Activated CD8-positive, alpha-beta memory T cell treated with anti-CD3 and anti-CD28 coated beads, Interleukin-2, amount 50 U/mL, for 48 hours (primary cell): Measurements from ENCODE around the gene HDAC2.

ENCODE experiments used
- DNase-seq: peaks from one replicate; pipeline ENCODE4 v3.0.0-alpha.2; 2020

HDAC2 gene

DNA sequence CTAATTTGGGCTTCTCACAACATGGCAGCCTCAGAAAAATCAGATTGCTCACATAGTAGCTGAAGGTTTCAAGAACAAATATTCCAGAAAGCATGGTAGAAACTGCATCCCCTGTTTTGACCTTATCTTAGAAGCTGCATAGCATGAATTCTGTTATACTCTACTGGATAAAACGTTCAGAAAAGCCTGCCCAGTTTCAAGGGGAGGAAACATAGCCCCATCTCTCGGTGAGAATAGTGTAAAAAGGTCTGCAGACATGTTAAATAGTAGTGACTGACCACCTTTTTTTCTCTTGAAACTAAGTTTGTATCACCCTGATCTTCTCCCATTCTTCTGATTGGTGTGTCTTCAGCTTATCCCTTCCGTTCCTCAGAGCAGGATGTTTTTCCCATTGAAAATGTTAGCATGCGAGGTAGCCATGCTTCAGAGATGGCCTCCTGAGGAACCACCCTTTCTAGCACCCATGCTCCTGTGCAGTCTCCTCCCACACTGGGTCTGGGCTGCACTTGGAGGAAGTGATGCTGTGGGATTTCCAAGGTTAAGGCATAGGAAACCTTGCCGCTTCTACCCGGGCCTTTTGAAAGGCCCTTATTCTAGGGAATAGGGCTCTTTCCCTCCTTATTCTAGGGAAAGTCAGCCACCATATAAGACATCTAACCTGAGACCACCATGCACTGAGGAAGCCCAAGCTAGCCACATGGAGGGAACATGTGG is 63.7 kb downstream of the HDAC2 start:
- no peak for DNase-seq

DNA sequence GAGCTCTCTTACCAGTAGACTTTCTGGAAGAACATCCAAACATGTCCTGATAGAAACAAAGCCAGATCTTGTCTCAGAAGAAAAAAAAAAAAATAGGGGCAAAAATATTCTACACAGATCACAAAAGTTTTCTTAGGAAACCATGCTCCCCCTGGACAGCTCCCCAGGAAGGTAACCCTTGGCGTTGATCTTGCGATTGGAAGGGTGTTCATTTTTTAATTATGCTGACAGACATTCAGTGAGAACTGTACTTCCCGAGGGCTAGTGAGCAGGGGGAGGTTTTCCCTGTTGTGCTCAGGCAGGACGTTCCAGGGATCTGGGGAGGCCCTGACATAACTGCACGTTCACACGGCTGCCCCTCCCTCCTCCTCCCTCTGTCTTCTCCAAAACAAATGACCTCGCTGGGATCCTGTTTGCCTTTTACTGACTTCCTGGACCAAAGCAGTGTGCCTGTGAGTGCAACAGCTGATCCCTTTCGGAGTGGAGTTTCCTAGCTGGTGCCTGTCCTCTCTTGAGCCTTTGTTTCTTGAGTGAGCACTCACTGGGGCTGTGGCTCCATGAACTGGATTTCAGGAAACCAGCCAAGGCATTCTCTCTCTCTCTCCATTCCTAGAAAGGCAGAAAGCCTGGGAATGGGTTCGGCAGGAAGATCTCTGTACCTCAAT is 67.2 kb downstream of the HDAC2 start:
- no peak for DNase-seq

DNA sequence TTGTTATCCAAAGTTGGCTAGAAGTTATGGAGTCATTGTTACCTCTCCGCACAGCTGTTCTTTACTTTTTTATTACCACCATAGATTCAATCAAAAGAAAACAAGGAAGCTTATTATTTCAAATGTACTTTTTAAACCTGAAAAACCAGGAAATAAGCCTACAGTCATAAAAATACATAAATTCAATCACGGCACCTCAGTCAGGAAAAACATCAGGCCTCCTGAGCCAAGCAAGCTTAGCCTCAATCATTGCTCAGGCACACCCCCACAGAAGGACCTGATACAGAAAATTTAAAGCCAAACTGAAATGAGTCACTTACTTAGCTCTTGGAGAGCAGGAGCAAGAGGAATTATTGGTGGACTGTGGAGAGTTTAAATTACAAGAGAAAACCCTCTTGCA is 69.5 kb downstream of the HDAC2 start:
- DNase-seq: no peak

DNA sequence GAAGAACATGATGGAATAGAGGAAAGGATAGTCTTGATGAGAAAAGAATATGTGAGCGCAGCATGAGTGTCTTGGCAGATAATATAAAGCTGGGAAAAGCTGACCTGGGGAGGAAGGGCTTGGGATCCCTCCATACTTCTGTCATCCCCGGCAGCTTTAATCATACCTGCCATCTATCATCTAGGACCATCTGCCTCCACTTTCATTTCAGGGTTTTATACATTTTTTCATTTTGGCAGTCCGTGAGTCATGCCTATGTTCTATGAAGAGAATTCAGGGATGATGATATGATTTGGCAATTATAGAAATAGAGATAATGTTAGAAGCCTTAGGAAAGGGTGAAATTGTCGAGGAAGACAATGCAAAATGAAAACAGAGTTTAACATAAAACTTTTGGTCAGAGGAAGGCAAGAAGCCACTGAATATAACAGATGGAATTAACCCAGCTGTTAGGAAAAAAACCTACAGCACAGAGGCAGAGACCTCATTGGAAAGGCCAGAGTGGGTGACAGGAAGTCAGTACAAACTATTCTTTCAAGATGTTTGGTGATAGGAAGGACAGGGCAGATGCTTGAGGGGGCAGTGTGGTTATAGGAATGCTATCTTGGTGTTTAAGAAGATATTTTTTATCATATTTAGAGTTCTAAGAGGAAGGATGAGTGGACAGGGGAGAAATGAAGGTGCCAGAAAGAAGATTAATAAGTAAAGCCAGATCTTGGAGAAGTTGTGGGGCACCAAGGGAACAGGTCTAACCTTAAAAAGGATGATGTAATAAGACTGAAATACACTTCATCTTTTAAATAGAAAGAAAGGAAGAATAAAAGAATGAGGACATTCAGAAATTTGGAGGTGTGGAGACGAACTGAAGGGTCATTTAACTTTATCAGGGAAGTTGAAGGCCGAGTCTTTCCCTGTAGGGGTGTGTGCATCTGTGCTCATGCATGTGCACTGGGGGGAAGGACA is 76.0 kb downstream of the HDAC2 start:
- DNase-seq: no peak

DNA sequence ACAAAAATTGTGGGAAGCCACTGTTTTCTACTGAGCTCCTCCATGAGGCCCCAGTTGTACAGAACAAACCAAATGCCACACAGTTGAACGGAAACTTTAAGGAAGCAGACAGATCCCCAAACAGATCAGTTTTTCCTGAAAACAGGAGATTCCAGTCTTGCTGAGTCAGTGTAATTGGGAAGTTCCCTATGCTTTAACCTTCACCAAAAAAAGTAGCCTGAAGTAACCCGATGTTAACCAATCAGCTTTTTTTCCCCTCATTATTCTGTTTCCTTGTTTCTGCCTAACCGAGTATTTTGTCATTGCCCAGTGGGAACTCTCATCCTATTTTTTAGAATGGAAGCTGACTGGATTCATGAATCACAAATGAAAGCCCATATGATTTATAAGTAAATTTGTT is 77.1 kb downstream of the HDAC2 start:
- DNase-seq: no peak

DNA sequence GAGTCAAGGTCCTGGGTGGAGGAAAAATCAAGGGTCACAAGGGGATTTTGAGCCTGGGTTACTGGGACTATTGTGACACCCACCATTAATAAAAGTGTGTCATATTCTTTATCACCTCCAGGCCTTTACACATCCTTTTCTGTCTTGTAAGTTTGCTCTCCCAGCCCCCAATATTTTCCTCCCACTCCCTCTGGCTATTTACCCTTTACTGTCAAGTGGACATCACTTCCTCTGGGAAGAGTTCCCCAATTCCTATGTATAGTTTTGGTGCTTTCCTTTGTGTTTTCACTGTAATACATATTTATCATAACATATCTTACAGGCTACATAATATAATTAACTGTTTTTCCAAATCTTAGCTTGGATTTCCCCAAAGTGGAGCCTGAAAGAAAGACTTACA is 77.5 kb downstream of the HDAC2 start:
- DNase-seq: no peak

DNA sequence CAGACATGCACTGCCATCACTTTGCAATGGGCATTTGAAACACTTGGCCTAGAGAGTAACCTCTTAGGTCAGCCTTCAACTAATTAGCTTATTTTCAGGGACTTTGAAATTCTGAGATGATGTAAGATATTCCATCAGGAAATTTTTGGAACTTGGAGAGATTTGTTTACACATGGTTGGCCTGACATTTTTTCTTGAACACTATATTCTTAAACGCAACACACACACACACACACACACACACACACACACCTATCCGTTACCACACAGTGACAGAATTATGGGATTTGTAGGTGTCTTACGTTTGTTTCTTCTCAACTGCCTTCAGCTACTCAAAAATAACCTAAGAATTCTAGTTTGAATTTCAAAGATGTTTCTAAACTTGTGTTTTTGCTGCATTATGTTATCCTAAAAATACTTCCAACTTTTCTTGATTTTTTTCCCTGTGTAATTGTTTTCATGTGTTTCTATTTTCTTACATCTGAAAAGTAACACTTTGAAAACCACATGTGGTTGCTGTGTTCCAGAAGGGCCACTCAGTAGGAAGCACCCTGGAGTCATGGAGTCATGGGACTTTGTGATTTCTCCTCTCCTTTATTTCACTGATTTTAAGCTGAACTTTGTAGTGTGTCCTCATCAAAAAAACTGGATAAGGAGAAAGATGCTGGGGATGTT is 81.9 kb downstream of the HDAC2 start:
- DNase-seq: no peak

DNA sequence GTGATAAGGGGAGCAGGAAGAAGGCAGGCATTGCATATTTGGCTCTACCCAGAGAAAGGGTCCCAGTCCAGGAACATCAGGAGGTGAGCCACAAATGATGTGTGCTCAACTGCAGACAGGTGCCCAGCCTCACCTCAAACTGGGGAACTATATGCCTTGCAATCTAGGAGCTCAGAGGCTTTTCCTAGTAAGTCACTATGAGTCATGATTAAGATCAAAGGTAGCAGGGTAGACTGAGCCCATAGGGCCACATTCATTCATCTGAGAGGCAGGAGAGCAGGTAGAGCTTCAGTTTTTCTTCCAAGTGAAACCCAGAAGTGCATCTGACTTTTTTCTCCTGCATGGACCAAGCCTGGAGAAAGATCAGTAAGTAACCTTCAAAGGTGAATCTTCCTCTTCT is 82.5 kb downstream of the HDAC2 start:
- DNase-seq: no peak

DNA sequence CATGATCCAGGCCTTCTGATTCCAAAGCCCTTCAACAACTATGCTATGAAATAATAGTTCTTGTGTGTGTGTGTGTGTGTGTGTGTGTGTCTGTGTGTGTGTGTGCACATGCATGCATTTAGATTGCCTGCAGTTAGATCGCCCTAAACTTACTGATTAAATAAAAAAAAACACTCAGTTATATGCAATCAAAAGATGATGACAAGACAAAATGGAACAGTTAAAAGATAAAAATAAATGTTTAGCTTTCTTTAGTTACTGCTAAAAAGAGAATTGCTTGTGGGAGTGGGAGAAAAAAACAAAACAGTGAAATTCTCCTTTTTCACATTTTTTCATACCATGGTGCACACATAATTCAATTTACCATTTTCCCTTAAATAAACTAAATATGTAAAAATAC is 84.4 kb downstream of the HDAC2 start:
- DNase-seq: no peak

DNA sequence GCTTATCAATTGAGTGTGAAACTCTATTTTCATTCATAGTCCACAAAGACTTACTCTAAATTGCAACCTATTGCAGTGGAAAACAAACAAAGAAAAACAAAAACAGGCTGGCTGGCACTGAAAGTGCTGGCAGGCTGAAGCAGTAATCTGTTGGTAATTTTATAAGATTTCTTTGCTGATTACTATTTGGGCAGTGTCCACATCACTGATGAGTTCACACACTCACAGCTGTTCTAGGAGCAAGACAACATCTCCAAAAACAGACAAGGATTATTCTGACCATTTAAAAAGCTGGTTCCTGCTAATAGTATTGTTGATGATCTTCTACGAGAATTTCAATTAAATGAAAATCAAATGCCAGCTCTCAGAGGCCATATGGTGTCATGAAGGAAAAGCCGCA is 86.9 kb downstream of the HDAC2 start:
- DNase-seq: no peak
